Activated CD4-positive, alpha-beta T cell treated with anti-CD3 and anti-CD28 coated beads, Interleukin-2, amount 50 U/mL, for 4 hours (primary cell): ENCODE measurements around the gene ATF7IP2.
A peak's percentile ranks its signal among the peaks of the same experiment; 100 is the strongest.
"Not testable (repeated sequence)": the region's sequence is repeated elsewhere in the genome, so short reads cannot be mapped to it uniquely, and the experiment has no call there.

Source experiments
- DNase-seq, 2 experiments: peaks; one replicate each; pipeline ENCODE4 v3.0.0-alpha.2; 2020

The ATF7IP2 gene

GRCh38 chr16:10453159-10453510 lies 67.3 kb downstream of the ATF7IP2 start:
- no peak for DNase-seq

GRCh38 chr16:10465821-10466220 lies 80.0 kb downstream of the ATF7IP2 start:
- no peak for DNase-seq

- DNase-seq, result no peak
Observed at GRCh38 chr16:10466313-10466712, 80.5 kb downstream of the ATF7IP2 start.

- no peak for DNase-seq
Observed at GRCh38 chr16:10466861-10467260, 81.0 kb downstream of the ATF7IP2 start.

- DNase-seq, result not testable (repeated sequence)
Observed at GRCh38 chr16:10476636-10477035, 90.8 kb downstream of the ATF7IP2 start.

GRCh38 chr16:10480151-10480550 lies 94.3 kb downstream of the ATF7IP2 start:
- DNase-seq, result no peak

GRCh38 chr16:10485159-10485558 lies 99.3 kb downstream of the ATF7IP2 start:
- no peak for DNase-seq

- DNase-seq, result no peak
Observed at GRCh38 chr16:10485698-10486382, 100.0 kb downstream of the ATF7IP2 start.

- DNase-seq, result no peak
Observed at GRCh38 chr16:10490141-10490540, 104.3 kb downstream of the ATF7IP2 start.

GRCh38 chr16:10493276-10493675 lies 107.4 kb downstream of the ATF7IP2 start:
- DNase-seq, result no peak

GRCh38 chr16:10494343-10495030 lies 108.6 kb downstream of the ATF7IP2 start:
- no peak for DNase-seq

GRCh38 chr16:10495031-10495345 lies 109.1 kb downstream of the ATF7IP2 start:
- DNase-seq, result no peak

- no peak for DNase-seq
Observed at GRCh38 chr16:10497132-10498101, 111.6 kb downstream of the ATF7IP2 start.

- no peak for DNase-seq
Observed at GRCh38 chr16:10500582-10500981, 114.7 kb downstream of the ATF7IP2 start.

- no peak for DNase-seq
Observed at GRCh38 chr16:10501016-10501607, 115.3 kb downstream of the ATF7IP2 start.

GRCh38 chr16:10502776-10503175 lies 116.9 kb downstream of the ATF7IP2 start:
- DNase-seq, result no peak

GRCh38 chr16:10504404-10504885 lies 118.6 kb downstream of the ATF7IP2 start:
- DNase-seq, result no peak

GRCh38 chr16:10505286-10505685 lies 119.4 kb downstream of the ATF7IP2 start:
- not testable (repeated sequence) for DNase-seq

GRCh38 chr16:10509534-10510025 lies 123.7 kb downstream of the ATF7IP2 start:
- peak; percentile 28 to 40 for DNase-seq

- no peak for DNase-seq
Observed at GRCh38 chr16:10510279-10510678, 124.4 kb downstream of the ATF7IP2 start.

- DNase-seq, result no peak
Observed at GRCh38 chr16:10511829-10512228, 126.0 kb downstream of the ATF7IP2 start.

GRCh38 chr16:10514369-10515055 lies 128.7 kb downstream of the ATF7IP2 start:
- DNase-seq, result peak; percentile 27 to 34
